GM12878 (cell line): ENCODE measurements around the gene EPS8L1. TPM values are rescaled to one million over a fixed set of nuclear protein-coding genes. Genes with fewer than 3 reads are reported as not detected.
A peak's percentile ranks its signal among the peaks of the same experiment; 100 is the strongest.

Source experiments
- ATAC-seq: fragments of 200-7000 bp; cut with Tn5 transposase; 3 replicates; pipeline ENCODE4 v1.9.1; 2020; ENCODE audit warnings: mild to moderate bottlenecking, moderate library complexity
- BruUV-seq: library from RNA; stranded (reverse); fragments of 400-500 nt; replicated peaks from 2 replicates; lab custom pipeline; 2021; lab: Mats Ljungman, UMichigan
- CTCF ChIA-PET: fragments of 300-600 bp; sonication (Branson Sonifier 250); formaldehyde crosslinking; extraction: SDS; loops from one replicate; lab custom pipeline; 2021; ENCODE audit warnings: inconsistent platforms; lab: Yijun Ruan, JAX
- POLR2A ChIA-PET: fragments of 350-600 bp; formaldehyde crosslinking; extraction: SDS; loops from one replicate; lab custom pipeline; 2021; ENCODE audit warnings: inconsistent platforms; lab: Charles Lee
- RAD21 ChIA-PET: fragments of 300-600 bp; sonication (Branson Sonifier 250); formaldehyde crosslinking; loops from one replicate; lab custom pipeline; 2023; ENCODE audit warnings: antibody characterized with exemption; ENCODE audit not compliant: unreplicated experiment; lab: Charles Lee
- SMC1A ChIA-PET: fragments of 300-600 bp; sonication (Branson Sonifier 250); formaldehyde crosslinking; loops from one replicate; lab custom pipeline; 2023; ENCODE audit not compliant: unreplicated experiment, uncharacterized antibody; lab: Charles Lee
- DNase-seq: peaks from one replicate; pipeline ENCODE4 v3.0.0-alpha.2; 2011; ENCODE audit warnings: low read depth, low spot score
- FAIRE-seq: peaks from 3 replicates; lab custom pipeline; 2011; peaks lifted over from hg19 to GRCh38; lab: Jason Lieb, UNC
- H2AFZ ChIP-seq: 2 replicates; pipeline ENCODE4 v1.6.0; 2011; ENCODE audit warnings: low read depth, low read length, control low read depth; ENCODE audit not compliant: control insufficient read depth
- H3K27ac ChIP-seq: 2 replicates; pipeline ENCODE4 v1.5.1; 2011; ENCODE audit warnings: control low read depth; ENCODE audit not compliant: control insufficient read depth, insufficient read depth
- H3K27me3 ChIP-seq, 2 experiments: replicated peaks in 1 of 2; 2 replicates each; pipeline versions ENCODE4 v1.6.0 to v1.6.1; 2011; ENCODE audit warnings: low read length in 1 of 2; ENCODE audit not compliant: control insufficient read depth in 2 of 2, insufficient read depth in 2 of 2
- H3K36me3 ChIP-seq, 2 experiments: 2 replicates each; pipeline ENCODE4 v1.5.1; 2011; ENCODE audit warnings: low read length in 1 of 2; ENCODE audit not compliant: control insufficient read depth in 2 of 2, insufficient read depth in 2 of 2
- H3K4me1 ChIP-seq: 2 replicates; pipeline ENCODE4 v1.6.1; 2011; ENCODE audit warnings: mild to moderate bottlenecking, low read length, moderate library complexity, mixed read lengths; ENCODE audit not compliant: control insufficient read depth, insufficient read depth
- H3K4me2 ChIP-seq: 2 replicates; pipeline ENCODE4 v1.6.0; 2011; ENCODE audit warnings: control low read depth; ENCODE audit not compliant: control insufficient read depth, insufficient read depth
- H3K4me3 ChIP-seq: fragments of 200-600 bp; sonication (generic); 2 replicates; pipeline ENCODE4 v1.5.1; 2016
- H3K79me2 ChIP-seq: 2 replicates; pipeline ENCODE4 v1.6.0; 2011; ENCODE audit warnings: low read length; ENCODE audit not compliant: control insufficient read depth, insufficient read depth
- H3K9ac ChIP-seq: 2 replicates; pipeline ENCODE4 v1.8.0; 2011; ENCODE audit warnings: low read length, control low read depth, mixed read lengths; ENCODE audit not compliant: control insufficient read depth, insufficient read depth
- H3K9me3 ChIP-seq: replicated peaks from 3 replicates; pipeline ENCODE4 v1.5.1; 2011; ENCODE audit warnings: mild to moderate bottlenecking, low read length; ENCODE audit not compliant: control insufficient read depth, insufficient read depth
- H4K20me1 ChIP-seq: 2 replicates; pipeline ENCODE4 v1.6.0; 2011; ENCODE audit not compliant: control insufficient read depth, insufficient read depth
- ATF7 ChIP-seq: fragments of 450-650 bp; IDR thresholded peaks from 2 replicates; pipeline ENCODE4 v1.6.1; 2016; ENCODE audit warnings: low read depth, mild to moderate bottlenecking
- BHLHE40 ChIP-seq, 2 experiments: fragments of 450-650 bp in 1 of 2; IDR thresholded peaks; 2 replicates each; pipeline ENCODE4 v1.6.1; 2011 to 2017; ENCODE audit warnings: low read depth in 2 of 2, borderline replicate concordance in 1 of 2, improper control_type of control experiment in 1 of 2, low read length in 1 of 2, mild to moderate bottlenecking in 1 of 2
- BMI1 ChIP-seq: fragments of 450-650 bp; IDR thresholded peaks from 2 replicates; pipeline ENCODE4 v1.6.1; 2016; ENCODE audit warnings: mild to moderate bottlenecking, moderate library complexity, borderline replicate concordance
- CHD2 ChIP-seq: IDR thresholded peaks from 2 replicates; pipeline ENCODE4 v1.6.1; 2011; ENCODE audit warnings: low read depth, low read length, improper control_type of control experiment, borderline replicate concordance
- EED ChIP-seq: sonication (generic); IDR thresholded peaks from 2 replicates; pipeline ENCODE4 v1.6.1; 2016; ENCODE audit warnings: antibody characterized with exemption, low read depth
- FOS ChIP-seq: IDR thresholded peaks from 3 replicates; pipeline ENCODE4 v1.6.1; 2011; ENCODE audit warnings: borderline replicate concordance; ENCODE audit not compliant: insufficient read length; ENCODE audit errors: extremely low read depth
- IKZF2 ChIP-seq, 2 experiments: fragments of 450-650 bp; IDR thresholded peaks; 2 replicates each; pipeline ENCODE4 v1.6.1; 2017; ENCODE audit warnings: mild to moderate bottlenecking in 2 of 2, moderate library complexity in 2 of 2
- MTA3 ChIP-seq: IDR thresholded peaks from 2 replicates; pipeline ENCODE4 v1.6.1; 2012; ENCODE audit warnings: low read length, inconsistent platforms, borderline replicate concordance
- MYC ChIP-seq: IDR thresholded peaks from 2 replicates; pipeline ENCODE4 v1.6.1; 2011; ENCODE audit warnings: mild to moderate bottlenecking, low read length, moderate library complexity, inconsistent platforms; ENCODE audit not compliant: insufficient read depth, insufficient replicate concordance, insufficient read length, severe bottlenecking
- SMC3 ChIP-seq: IDR thresholded peaks from 2 replicates; pipeline ENCODE4 v1.6.1; 2011; ENCODE audit warnings: low read length, improper control_type of control experiment, borderline replicate concordance
- SREBF1 ChIP-seq: IDR thresholded peaks from 2 replicates; pipeline ENCODE4 v1.6.1; 2012; ENCODE audit warnings: mild to moderate bottlenecking, low read length
- SRF ChIP-seq, 2 experiments: IDR thresholded peaks; 2 replicates each; pipeline ENCODE4 v1.6.1; 2011; ENCODE audit warnings: low read depth in 2 of 2, low read length in 2 of 2, mild to moderate bottlenecking in 1 of 2, moderate library complexity in 1 of 2
- WGBS: methylation state at CpG from one replicate; pipeline ENCODE4 v1.1.6; 2016; ENCODE audit warnings: low lambda C conversion rate; ENCODE audit not compliant: insufficient replicate concordance, insufficient coverage; ENCODE audit errors: missing lambda C conversion rate; 5-methylcytosine and 5-hydroxymethylcytosine counted together
- in situ Hi-C: fragments of 300-500 bp; cut with MboI; formaldehyde crosslinking; loops from 9 replicates; pipeline ENCODE4 v1.14.3; 2018; ENCODE audit warnings: mixed read lengths
- intact Hi-C: fragments of 100-400 bp; cut with micrococcal nuclease; formaldehyde crosslinking; loops from one replicate; pipeline ENCODE4 v1.14.2; 2022; ENCODE audit not compliant: unreplicated experiment
- polyA plus RNA-seq, 11 experiments: library from polyadenylated mRNA; depleted of rRNA in 4 of 11; unstranded in 6 of 11; stranded (reverse) in 5 of 11; fragments of >200 nt; fragmentation: Nextera tagmentation in 4 of 11; fragmentation: Illumina TruSeq in 1 of 11; extraction: Ambion mirVana in 4 of 11; extraction: Trizol in 1 of 11; gene quantifications; 1 replicate in 1 of 11; 2 replicates in 10 of 11; pipeline versions ENCODE4 v1.2.1 to v1.2.3, GENCODE V29; 2011 to 2016; ENCODE audit warnings: inconsistent platforms in 2 of 11, missing spikeins in 2 of 11, low read depth in 1 of 11
- total RNA-seq, 4 experiments: library from RNA; depleted of rRNA in 3 of 4; stranded (reverse); fragments of >200 nt in 3 of 4; fragmentation: Illumina TruSeq in 1 of 4; extraction: Trizol in 1 of 4; gene quantifications; 2 replicates each; pipeline versions ENCODE4 v1.2.1 to v1.2.3, GENCODE V29; 2013 to 2021
- TF ChIP-seq, protein P1 (sequence below): fragments of 450-650 bp; formaldehyde crosslinking; IDR thresholded peaks from 2 replicates; pipeline ENCODE4 v1.4.0; 2020; ENCODE audit warnings: mild to moderate bottlenecking, moderate library complexity
- TF ChIP-seq, protein P2 (sequence below): fragments of 450-650 bp; IDR thresholded peaks from 2 replicates; pipeline ENCODE4 v1.6.1; 2014; ENCODE audit warnings: mild to moderate bottlenecking
- TF ChIP-seq, protein P3 (sequence below): IDR thresholded peaks from 2 replicates; pipeline ENCODE4 v1.6.1; 2012; ENCODE audit warnings: low read depth, low read length, improper control_type of control experiment

Gene EPS8L1
- total and polyA plus RNA-seq, 10 of the 15 experiments (the other 5 are each of a cell fraction or from before 2014, with no cell fraction given), result 0.68 to 2.2 (median 0.96) TPM; not detected in 2

DNA sequence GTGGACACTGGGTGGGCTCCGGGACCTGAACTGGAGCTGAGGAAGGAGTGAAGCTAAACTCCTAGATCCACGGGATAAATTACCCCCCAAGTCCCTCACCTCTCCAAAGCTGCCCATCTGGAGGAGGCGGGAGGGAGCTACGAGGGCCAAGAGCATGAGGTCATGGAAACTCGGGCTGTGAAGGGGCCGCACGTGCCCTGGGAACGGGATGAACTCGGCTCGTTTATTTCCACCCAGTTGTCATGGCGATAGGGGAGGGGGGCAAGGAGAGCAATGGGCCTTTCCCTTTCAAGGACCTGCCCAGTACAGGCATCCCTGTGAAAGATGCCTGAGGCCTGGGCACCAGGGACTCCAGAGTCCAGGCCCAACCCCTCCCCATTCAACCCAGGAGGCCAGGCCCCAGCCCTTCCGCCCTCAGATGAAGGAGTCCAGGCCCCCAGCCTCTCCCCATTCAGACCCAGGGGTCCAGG is 37.9 kb downstream of the EPS8L1 start:
- peaks cover 14% of the 10 kb centered on the region for H3K4me1 ChIP-seq
- WGBS, result 74% methylated on average over 12 of the region's 12 CpGs
- ChIA-PET RAD21 (no interaction called here), CTCF (interaction anchor here (0.7 to 1.0 kb wide), 3 partner anchors 9 to 440 kb away, joined by 3 to 4 read pairs (median 3); no protein-coding TSS in a partner anchor), POLR2A (interaction anchor here (0.5 kb wide), 1 partner anchor 323 kb away, joined by 4 read pairs; no protein-coding TSS in a partner anchor), SMC1A (interaction anchor here (1.8 kb wide), 1 partner anchor 29 kb away, joined by 4 read pairs; no protein-coding TSS in a partner anchor)
- no peaks in the 10 kb centered on the region for H3K9me3 ChIP-seq
- FAIRE-seq (no peak), ATAC-seq (no peak), DNase-seq (no peak)
- no peaks in the 10 kb centered on the region for H3K27me3 ChIP-seq
- peak overlapping the region; percentile 5; the same call in 1 of the 2 replicates for H3K4me2 ChIP-seq
- H3K27ac ChIP-seq, result no peak overlapping the region
- BruUV-seq, result TSS peak; percentile 30
- no peak overlapping the region for H3K9ac ChIP-seq
- no peak overlapping the region for H2AFZ ChIP-seq
- H4K20me1 ChIP-seq, result peaks cover 3% of the 10 kb centered on the region; the same call in 1 of the 2 replicates
- H3K36me3 ChIP-seq, result peaks cover 0 to 6% of the 10 kb centered on the region in 2 experiments; a peak in 3 of 4 replicates
- in situ Hi-C loops, result no loop called here
- TF ChIP-seq, protein P1, sequence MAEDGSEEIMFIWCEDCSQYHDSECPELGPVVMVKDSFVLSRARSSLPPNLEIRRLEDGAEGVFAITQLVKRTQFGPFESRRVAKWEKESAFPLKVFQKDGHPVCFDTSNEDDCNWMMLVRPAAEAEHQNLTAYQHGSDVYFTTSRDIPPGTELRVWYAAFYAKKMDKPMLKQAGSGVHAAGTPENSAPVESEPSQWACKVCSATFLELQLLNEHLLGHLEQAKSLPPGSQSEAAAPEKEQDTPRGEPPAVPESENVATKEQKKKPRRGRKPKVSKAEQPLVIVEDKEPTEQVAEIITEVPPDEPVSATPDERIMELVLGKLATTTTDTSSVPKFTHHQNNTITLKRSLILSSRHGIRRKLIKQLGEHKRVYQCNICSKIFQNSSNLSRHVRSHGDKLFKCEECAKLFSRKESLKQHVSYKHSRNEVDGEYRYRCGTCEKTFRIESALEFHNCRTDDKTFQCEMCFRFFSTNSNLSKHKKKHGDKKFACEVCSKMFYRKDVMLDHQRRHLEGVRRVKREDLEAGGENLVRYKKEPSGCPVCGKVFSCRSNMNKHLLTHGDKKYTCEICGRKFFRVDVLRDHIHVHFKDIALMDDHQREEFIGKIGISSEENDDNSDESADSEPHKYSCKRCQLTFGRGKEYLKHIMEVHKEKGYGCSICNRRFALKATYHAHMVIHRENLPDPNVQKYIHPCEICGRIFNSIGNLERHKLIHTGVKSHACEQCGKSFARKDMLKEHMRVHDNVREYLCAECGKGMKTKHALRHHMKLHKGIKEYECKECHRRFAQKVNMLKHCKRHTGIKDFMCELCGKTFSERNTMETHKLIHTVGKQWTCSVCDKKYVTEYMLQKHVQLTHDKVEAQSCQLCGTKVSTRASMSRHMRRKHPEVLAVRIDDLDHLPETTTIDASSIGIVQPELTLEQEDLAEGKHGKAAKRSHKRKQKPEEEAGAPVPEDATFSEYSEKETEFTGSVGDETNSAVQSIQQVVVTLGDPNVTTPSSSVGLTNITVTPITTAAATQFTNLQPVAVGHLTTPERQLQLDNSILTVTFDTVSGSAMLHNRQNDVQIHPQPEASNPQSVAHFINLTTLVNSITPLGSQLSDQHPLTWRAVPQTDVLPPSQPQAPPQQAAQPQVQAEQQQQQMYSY (CRISPR knock-in tag), result no peak
- no peak for TF ChIP-seq SRF (IDR thresholded peaks at IDR 0.05; ENCODE audit: low read depth in 2 of 2, low read length in 2 of 2)
- TF ChIP-seq, protein P2, sequence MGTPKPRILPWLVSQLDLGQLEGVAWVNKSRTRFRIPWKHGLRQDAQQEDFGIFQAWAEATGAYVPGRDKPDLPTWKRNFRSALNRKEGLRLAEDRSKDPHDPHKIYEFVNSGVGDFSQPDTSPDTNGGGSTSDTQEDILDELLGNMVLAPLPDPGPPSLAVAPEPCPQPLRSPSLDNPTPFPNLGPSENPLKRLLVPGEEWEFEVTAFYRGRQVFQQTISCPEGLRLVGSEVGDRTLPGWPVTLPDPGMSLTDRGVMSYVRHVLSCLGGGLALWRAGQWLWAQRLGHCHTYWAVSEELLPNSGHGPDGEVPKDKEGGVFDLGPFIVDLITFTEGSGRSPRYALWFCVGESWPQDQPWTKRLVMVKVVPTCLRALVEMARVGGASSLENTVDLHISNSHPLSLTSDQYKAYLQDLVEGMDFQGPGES, result no peak
- peak; percentile 63; the same call in 1 of the 2 replicates for TF ChIP-seq BMI1
- no peak for TF ChIP-seq SMC3
- TF ChIP-seq MYC, result no peak
- no peak for TF ChIP-seq CHD2
- no peak for TF ChIP-seq MTA3
- peak; percentile 85 to 91 for TF ChIP-seq BHLHE40 (IDR thresholded peaks at IDR 0.05; ENCODE audit: borderline replicate concordance in 1 of 2, low read depth in 2 of 2, low read length in 1 of 2)
- TF ChIP-seq, protein P3, sequence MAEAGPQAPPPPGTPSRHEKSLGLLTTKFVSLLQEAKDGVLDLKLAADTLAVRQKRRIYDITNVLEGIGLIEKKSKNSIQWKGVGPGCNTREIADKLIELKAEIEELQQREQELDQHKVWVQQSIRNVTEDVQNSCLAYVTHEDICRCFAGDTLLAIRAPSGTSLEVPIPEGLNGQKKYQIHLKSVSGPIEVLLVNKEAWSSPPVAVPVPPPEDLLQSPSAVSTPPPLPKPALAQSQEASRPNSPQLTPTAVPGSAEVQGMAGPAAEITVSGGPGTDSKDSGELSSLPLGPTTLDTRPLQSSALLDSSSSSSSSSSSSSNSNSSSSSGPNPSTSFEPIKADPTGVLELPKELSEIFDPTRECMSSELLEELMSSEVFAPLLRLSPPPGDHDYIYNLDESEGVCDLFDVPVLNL, result no peak
- TF ChIP-seq IKZF2 (IDR thresholded peaks at IDR 0.05), result no peak
- peak; percentile 44; the same call in 1 of the 2 replicates for TF ChIP-seq ATF7
- no peak for TF ChIP-seq FOS
- no peak for TF ChIP-seq SREBF1
- TF ChIP-seq EED, result peak; percentile 45; the same call in 1 of the 2 replicates
- intact Hi-C loops, result no loop called here
- peaks cover 38% of the 10 kb centered on the region for H3K79me2 ChIP-seq
- peak overlapping the region; percentile 42; the same call in 1 of the 2 replicates for H3K4me3 ChIP-seq
